GM12872 (cell line): ENCODE data around the gene GABBR1.
A peak's percentile ranks its signal among the peaks of the same experiment; 100 is the strongest.

Experiments
- TF ChIP-seq, protein P1 (sequence below): IDR thresholded peaks from 3 replicates; pipeline ENCODE4 v1.5.1; 2011; ENCODE audit warnings: low read depth, mild to moderate bottlenecking, low read length, moderate library complexity; ENCODE audit not compliant: insufficient read depth

GABBR1 gene

DNA sequence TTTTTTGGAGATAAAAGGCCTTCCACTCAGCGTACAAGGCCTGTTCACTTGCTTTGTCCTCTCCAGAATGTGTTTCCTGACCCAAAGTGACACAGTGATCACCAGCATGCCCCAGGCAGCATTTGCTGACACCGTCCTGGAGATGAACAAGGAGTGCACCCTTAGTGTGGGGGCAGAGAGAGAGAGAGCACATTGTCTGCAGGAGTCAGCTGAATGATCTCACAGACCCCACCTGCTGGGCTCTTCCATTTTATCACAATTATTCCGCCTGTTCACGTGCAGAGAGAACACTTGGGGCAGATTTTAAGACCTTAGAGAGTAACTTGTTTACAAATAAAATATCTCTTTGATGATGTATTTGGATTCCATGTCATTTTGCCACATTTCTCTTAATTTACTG, 122.8 kb downstream of the GABBR1 start:
- TF ChIP-seq, protein P1, sequence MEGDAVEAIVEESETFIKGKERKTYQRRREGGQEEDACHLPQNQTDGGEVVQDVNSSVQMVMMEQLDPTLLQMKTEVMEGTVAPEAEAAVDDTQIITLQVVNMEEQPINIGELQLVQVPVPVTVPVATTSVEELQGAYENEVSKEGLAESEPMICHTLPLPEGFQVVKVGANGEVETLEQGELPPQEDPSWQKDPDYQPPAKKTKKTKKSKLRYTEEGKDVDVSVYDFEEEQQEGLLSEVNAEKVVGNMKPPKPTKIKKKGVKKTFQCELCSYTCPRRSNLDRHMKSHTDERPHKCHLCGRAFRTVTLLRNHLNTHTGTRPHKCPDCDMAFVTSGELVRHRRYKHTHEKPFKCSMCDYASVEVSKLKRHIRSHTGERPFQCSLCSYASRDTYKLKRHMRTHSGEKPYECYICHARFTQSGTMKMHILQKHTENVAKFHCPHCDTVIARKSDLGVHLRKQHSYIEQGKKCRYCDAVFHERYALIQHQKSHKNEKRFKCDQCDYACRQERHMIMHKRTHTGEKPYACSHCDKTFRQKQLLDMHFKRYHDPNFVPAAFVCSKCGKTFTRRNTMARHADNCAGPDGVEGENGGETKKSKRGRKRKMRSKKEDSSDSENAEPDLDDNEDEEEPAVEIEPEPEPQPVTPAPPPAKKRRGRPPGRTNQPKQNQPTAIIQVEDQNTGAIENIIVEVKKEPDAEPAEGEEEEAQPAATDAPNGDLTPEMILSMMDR: peak; percentile 7; the same call in 1 of the 3 replicates
